Fibroblast of lung (primary cell): ENCODE measurements around the gene DOC2A.

ENCODE experiments used
- EZH2 ChIP-seq: IDR thresholded peaks from 2 replicates; pipeline ENCODE4 v1.5.1; 2012; ENCODE audit warnings: low read length, control low read depth, mild to moderate bottlenecking; ENCODE audit errors: missing control alignments
- TF ChIP-seq, protein P1 (sequence below), 2 donors: IDR thresholded peaks in 1 of 2; conservative IDR thresholded peaks in 1 of 2; 1 replicate in 1 of 2; 2 replicates in 1 of 2; pipeline ENCODE4 v1.5.1; 2011 to 2012; ENCODE audit warnings: low read length in 2 of 2, control low read depth in 1 of 2, inconsistent platforms in 1 of 2, low read depth in 1 of 2, mild to moderate bottlenecking in 1 of 2

DNA sequence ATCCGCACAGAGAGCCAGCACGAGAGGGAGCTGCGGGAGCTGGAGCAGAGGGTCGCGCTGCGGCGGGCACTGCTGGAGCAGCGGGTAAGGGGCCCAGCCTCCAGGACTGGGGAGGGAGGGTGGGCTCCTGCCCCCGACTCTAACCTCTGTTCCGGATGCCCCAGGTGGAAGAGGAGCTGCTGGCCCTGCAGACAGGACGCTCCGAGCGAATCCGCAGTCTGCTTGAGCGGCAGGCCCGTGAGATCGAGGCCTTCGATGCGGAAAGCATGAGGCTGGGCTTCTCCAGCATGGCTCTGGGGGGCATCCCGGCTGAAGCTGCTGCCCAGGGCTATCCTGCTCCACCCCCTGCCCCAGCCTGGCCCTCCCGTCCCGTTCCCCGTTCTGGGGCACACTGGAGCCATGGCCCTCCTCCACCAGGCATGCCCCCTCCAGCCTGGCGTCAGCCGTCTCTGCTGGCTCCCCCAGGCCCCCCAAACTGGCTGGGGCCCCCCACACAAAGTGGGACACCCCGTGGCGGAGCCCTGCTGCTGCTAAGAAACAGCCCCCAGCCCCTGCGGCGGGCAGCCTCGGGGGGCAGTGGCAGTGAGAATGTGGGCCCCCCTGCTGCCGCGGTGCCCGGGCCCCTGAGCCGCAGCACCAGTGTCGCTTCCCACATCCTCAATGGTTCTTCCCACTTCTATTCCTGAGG, 19.8 kb downstream of the DOC2A start:
- no peak for TF ChIP-seq EZH2
- TF ChIP-seq, protein P1, sequence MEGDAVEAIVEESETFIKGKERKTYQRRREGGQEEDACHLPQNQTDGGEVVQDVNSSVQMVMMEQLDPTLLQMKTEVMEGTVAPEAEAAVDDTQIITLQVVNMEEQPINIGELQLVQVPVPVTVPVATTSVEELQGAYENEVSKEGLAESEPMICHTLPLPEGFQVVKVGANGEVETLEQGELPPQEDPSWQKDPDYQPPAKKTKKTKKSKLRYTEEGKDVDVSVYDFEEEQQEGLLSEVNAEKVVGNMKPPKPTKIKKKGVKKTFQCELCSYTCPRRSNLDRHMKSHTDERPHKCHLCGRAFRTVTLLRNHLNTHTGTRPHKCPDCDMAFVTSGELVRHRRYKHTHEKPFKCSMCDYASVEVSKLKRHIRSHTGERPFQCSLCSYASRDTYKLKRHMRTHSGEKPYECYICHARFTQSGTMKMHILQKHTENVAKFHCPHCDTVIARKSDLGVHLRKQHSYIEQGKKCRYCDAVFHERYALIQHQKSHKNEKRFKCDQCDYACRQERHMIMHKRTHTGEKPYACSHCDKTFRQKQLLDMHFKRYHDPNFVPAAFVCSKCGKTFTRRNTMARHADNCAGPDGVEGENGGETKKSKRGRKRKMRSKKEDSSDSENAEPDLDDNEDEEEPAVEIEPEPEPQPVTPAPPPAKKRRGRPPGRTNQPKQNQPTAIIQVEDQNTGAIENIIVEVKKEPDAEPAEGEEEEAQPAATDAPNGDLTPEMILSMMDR (conservative IDR thresholded peaks at IDR 0.05 in 1 of 2, IDR thresholded peaks at IDR 0.05 in 1 of 2; ENCODE audit: low read depth in 1 of 2, low read length in 2 of 2): no peak
